LNCAP (cell line): ENCODE measurements around the gene RPLP1.

ENCODE experiments used
- TF ChIP-seq, protein P1 (sequence below): fragments of 450-650 bp; IDR thresholded peaks from 2 replicates; pipeline ENCODE4 v1.5.1; 2017; ENCODE audit warnings: mild to moderate bottlenecking

RPLP1 gene

DNA sequence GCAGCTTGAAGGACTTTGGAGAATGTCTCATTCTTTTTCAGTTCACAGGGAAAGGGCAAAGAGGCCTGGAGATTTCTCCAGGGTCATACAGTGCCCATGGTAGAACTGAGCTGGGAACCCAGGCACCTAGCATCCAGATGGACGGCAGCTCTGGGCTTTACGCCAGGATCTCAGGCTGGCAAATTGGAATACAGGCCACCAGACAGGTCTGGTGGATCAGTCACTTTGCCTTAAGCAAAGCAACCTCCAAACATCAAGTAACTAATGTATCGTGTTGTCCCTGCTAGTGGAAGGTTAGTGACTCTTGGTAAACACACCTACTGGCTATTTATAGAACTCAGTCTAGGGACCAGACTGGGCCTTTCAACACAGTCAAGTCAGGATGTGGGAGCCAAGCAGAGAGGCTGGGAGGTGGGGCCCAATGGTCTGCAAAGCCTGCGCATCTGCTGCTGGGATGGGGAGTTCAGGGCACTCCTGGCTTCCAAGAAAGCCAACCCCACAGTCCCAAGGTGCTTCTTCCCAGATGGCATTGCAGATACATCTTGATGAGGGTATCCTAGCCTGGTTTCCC is 30.2 kb downstream of the RPLP1 start:
- TF ChIP-seq, protein P1, sequence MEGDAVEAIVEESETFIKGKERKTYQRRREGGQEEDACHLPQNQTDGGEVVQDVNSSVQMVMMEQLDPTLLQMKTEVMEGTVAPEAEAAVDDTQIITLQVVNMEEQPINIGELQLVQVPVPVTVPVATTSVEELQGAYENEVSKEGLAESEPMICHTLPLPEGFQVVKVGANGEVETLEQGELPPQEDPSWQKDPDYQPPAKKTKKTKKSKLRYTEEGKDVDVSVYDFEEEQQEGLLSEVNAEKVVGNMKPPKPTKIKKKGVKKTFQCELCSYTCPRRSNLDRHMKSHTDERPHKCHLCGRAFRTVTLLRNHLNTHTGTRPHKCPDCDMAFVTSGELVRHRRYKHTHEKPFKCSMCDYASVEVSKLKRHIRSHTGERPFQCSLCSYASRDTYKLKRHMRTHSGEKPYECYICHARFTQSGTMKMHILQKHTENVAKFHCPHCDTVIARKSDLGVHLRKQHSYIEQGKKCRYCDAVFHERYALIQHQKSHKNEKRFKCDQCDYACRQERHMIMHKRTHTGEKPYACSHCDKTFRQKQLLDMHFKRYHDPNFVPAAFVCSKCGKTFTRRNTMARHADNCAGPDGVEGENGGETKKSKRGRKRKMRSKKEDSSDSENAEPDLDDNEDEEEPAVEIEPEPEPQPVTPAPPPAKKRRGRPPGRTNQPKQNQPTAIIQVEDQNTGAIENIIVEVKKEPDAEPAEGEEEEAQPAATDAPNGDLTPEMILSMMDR = no peak

DNA sequence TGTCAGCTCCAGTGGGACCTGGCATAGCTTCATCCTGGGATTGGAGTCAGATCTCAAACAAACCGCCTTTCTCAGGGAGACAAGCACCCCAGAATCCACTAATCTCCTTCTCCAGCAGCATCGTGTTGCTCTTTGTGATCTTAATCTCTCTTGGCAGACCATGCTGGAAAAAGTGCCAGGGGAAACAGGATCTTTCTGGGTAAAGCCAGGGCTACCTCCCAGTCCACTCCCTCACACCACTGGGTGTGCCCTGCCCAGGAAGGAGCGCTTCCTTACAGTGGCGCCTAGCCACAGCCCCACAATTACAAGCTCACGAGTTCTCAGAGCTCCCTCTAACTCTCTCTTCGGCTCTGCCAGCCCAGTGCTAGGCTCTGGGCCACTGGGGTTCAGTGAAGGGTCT is 32.2 kb downstream of the RPLP1 start:
- TF ChIP-seq, protein P1 = no peak

DNA sequence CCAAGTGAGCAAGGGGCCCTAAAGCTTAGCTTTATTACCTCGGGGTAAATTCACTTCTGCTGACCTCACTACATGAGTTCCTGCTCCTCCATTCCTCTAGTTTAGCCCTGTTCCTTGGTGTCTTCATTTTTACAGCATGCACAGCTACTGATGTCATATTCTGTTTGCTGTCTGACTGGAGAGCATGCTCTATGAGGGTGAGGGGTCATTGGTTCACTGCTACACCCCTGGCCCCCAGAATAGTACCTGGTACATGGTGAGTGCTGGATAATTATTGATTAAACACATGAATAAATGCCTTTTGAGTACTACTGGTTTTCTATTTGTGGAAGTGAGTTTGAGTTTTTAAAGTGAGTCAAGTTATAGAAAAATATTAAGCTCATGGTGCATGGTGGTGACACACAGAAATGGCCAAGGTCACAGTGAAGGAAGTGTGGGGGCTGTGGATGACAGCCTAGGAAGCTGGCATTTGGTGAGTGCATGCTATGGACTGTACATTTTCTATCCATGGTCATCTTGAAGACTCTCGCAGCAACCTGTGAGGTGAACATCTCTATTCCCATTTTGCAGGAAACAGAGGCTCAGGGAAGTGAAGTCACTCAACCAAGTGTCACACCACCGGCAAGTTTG is 34.0 kb downstream of the RPLP1 start:
- TF ChIP-seq, protein P1 = no peak

DNA sequence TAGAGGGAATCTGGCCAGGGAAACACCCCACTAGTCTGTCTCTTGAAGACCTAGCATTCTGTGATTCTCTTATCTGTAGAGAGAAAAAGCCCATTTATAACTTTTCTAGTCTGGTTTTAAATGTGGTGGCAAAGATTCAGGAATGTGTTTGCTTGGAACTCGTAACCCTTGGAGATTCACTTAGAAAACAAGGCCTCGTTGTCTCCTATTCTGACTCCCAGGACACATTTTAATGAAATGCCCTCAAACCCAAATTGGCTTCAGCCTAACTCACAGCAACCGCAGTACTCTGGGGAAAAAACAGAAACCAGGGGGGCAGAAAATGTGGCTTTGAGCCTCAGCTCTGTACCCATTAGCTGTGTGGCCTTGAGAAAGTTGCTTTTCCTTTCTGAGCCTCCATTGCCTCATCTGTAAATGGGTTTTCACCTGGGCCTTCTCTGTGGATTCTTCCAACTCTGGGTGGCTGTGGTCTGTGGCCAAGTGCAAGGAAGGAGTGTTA is 36.5 kb downstream of the RPLP1 start:
- TF ChIP-seq, protein P1 = no peak

DNA sequence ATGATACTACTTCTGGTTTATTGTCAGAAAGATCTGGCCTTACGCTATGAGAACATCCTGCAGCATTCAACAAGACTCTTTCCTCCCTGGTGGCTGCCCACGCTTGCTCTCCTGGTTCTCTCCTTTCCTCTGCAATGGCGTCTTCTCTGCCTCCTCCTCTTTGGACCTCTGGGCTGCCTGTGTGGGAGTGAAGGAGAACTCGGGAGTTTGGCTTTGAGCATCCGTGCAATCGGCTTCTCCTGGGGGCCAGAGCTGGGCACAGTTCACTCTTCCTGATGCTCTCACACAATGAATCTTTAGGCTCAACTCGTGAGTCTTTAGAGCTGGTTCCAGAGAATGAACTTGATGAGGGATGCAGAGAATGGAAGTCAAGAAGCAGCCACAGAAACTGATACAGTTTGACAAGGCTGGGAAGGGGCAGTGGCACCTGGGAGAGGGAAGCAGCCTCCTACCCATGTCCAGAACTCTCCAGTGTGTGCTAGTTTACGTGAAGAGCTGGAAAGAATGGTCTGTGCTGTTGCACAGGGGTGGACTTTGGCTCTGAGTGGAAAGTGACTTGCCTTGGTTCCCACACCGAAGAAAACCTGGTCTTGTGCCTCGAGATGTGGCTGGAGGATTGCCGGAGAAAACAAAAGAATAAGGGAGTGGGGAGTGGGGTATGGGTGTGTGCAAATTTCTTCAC is 37.9 kb downstream of the RPLP1 start:
- TF ChIP-seq, protein P1 = no peak

DNA sequence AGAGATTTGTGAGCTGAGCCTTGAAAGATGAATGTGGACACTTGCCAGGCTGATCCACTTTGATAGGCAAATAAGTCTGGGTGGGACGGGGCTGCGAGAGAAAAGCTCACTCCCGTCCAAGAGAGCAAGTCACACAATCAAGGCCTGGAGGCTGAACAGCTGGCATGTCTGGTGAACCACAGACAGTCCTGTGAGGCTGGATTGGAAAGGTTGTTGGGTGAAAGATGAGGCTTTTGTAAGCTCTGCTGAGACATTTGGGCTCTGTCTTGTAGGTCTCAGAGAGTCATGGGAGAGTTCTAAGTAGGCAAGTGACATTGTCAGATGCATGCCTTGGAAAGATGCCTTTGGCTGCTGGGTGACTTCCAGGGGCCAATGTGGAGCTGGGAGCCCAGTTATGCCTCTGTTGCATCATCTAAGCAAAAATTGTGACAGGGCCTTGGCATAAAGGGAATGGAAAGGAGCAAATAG is 38.5 kb downstream of the RPLP1 start:
- TF ChIP-seq, protein P1 = no peak

DNA sequence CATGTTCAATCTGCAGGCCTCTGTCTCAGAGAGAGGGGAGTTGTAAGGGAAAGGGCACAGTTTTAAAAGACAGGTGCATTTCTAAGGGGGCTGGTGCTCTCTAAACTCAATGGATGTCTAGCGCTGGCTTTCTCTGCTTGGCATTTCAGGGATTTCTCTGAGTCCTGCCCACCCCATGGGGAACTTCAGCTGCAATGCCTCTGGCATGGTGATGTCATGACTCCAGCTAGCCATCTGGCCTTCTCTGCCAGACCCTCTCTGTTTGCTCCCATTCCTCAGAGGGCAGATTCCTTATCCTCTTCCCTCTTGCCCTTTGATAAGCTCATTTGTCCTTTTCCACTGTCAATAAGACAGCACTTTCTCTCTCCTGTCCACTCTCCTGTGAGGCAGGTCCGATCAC is 40.8 kb downstream of the RPLP1 start:
- TF ChIP-seq, protein P1 = no peak
